GM18907 (cell line): Measurements from ENCODE around the gene CISD1.
"Not testable (repeated sequence)": the region's sequence is repeated elsewhere in the genome, so short reads cannot be mapped to it uniquely, and the experiment has no call there.

ENCODE experiments used
- ATAC-seq: cut with Tn5 transposase; IDR thresholded peaks from one replicate; pipeline ENCODE4 v1.9.1; 2021; ENCODE audit warnings: mild to moderate bottlenecking, moderate library complexity; ENCODE audit not compliant: unreplicated experiment

CISD1 gene

GRCh38 chr10:58268946-58269781, at the start of gene CISD1:
TSS of gene CISD1 (plus strand) at chr10:58269162. CDS start at chr10:58269274, 112 bp downstream.
- peak; percentile 74 for ATAC-seq

- ATAC-seq, result no peak
Observed at GRCh38 chr10:58219875-58220274, 49.1 kb upstream of the CISD1 start.

DNA sequence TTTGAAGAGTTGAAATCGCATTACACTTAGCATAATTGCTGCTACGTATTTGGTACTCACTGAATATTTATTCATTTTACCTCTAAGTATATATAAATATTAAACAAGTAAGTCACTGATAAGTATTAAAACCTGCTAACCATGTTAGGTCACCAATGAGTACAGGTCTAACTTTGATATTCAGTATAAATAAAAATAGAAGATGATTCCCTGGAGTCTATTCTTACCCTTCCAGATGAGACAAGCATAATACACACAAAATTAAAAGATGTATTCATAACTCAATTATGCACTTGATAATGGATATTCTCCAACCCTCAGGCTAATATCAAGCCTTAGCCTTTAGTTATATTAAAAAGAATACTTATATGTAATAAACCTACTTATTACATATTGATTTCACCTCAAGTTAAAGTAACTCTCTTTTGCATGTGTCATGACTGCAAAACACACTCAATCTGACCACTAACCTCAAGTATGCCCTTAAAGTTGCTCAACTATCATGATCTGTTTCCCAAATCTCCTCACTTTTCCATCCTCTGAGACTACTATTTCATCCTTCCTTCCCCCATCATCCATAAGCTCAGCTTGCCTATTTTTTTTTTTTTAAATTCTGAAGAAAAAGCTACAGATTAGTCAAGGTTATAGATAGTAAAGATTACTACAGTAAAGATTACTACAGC, 48.1 kb upstream of the CISD1 start:
- ATAC-seq, result no peak

GRCh38 chr10:58225654-58226053, 43.3 kb upstream of the CISD1 start:
- ATAC-seq, result no peak

DNA sequence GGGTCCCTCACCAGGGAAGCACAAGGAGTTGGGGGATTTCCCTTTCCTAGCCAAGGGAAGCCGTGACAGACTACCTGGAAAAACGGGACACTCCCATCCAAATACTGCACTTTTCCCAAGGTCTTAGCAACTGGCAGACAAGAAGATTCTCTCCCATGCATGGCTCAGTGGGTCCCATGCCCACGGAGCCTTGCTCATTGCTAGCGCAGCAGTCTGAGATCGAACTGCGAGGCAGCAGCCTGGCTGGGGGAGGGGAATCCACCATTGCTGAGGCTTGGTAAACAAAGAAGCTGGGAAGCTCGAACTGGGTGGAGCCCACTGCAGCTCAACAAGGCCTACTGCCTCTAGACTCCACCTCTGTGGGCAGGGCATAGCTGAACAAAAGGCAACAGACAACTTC, 39.1 kb upstream of the CISD1 start:
- not testable (repeated sequence) for ATAC-seq

- no peak for ATAC-seq
Observed at GRCh38 chr10:58237014-58237834, 31.7 kb upstream of the CISD1 start.

- no peak for ATAC-seq
Observed at GRCh38 chr10:58239561-58240169, 29.3 kb upstream of the CISD1 start.

DNA sequence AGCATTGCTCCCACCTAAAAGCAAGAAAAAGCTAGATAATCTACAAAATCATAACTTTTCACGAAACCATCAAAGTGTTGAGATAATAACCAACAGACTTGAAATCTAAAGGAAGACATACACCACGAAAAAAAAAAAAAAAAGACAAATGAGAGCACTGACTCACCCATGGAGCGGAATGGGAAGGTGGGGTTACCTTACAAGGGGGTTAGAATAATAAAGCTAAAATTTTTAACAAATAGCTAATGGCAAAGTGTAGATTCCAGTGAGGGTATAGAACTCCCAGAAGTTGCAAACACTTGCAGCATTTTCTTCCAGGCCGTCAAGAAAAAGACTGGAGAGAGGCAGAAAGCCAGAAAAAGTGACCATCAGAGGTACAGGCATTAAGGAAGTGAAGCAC, 28.4 kb upstream of the CISD1 start:
- no peak for ATAC-seq

GRCh38 chr10:58241346-58241745, 27.6 kb upstream of the CISD1 start:
- no peak for ATAC-seq

GRCh38 chr10:58243269-58243668, 25.7 kb upstream of the CISD1 start:
- ATAC-seq, result no peak

- ATAC-seq, result not testable (repeated sequence)
Observed at GRCh38 chr10:58243801-58244200, 25.2 kb upstream of the CISD1 start.

DNA sequence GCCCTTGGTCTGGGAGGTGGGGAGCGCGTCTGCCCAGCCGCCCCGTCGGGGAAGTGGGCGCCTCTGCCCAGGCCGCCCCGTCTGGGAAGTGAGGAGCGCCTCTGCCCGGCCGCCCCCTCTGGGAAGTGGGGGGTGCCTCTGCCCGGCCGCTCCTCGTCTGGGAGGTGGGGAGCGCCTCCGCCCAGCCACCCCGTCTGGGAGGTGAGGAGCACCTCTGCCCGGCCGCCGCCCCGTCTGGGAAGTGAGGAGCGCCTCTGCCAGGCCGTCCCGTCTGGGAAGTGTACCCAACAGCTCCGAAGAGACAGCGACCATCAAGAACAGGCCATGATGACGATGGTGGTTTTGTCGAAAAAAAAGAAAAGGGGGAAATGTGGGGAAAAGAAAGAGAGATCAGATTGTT, 24.7 kb upstream of the CISD1 start:
- ATAC-seq, result not testable (repeated sequence)

GRCh38 chr10:58244666-58245065, 24.3 kb upstream of the CISD1 start:
- not testable (repeated sequence) for ATAC-seq

GRCh38 chr10:58253184-58253583, 15.8 kb upstream of the CISD1 start:
- no peak for ATAC-seq

DNA sequence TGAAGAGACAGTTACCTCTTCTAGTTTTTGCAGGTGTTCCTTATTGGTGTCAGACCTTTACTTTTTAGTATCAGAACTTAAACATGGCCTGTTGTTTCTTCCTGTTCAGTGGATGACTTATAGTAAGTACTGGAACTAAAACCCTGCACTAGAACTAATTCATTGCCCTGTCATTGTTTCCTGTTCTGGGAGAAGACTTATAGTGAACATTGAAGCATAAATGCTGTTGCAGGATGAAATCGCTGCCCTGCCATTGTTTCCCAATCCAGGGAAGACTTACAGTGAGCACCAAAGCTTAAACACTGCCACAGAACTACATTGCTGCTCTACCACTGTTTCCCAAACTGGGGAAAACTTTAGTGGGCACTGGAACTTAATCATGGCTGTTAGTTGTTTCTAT, 14.3 kb upstream of the CISD1 start:
- ATAC-seq, result no peak

GRCh38 chr10:58256013-58256780, 12.8 kb upstream of the CISD1 start:
- not testable (repeated sequence) for ATAC-seq

GRCh38 chr10:58258977-58259692, 9.8 kb upstream of the CISD1 start:
- ATAC-seq, result no peak

DNA sequence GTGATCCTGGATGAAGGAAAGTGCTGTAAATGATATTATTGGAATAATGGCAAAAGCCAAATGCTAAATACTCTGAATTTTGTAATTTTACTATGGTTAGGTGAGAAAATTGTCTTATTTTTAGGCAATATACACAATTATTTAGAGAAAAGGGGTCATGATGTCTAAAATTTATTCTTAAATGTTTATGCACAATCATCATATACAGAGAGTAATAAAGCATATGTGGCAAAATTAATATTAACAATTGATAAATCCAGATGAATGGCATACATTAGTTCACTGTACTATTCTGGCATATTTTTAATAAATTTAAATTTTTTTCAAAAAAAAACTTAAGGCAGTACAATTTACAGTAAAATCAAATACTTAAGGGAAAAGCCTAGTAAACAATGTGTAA, 8.6 kb upstream of the CISD1 start:
- ATAC-seq, result no peak

- ATAC-seq, result no peak
Observed at GRCh38 chr10:58262766-58263165, 6.2 kb upstream of the CISD1 start.

GRCh38 chr10:58264780-58265179, 4.2 kb upstream of the CISD1 start:
- no peak for ATAC-seq
